Stimulated activated naive CD8-positive, alpha-beta T cell treated with anti-CD3 and anti-CD28 coated beads, Interleukin-15, amount 100 ng/mL, for 72 hours (primary cell): Measurements from ENCODE around the gene GAS2L2.
"Not testable (repeated sequence)": the region's sequence is repeated elsewhere in the genome, so short reads cannot be mapped to it uniquely, and the experiment has no call there.

ENCODE experiments used
- ATAC-seq: fragments of 150-1000 bp; cut with Tn5 transposase; 2 replicates; pipeline ENCODE4 v1.10.0; 2021; ENCODE audit warnings: mild to moderate bottlenecking, moderate library complexity
- DNase-seq, 2 donors: peaks; one replicate each; pipeline ENCODE4 v3.0.0; 2021 to 2022
- H3K27ac Mint-ChIP-seq, 2 donors: one replicate each; pipeline ENCODE4 v1.8.0; 2022; ENCODE audit warnings: mild to moderate bottlenecking in 2 of 2, mixed read lengths in 2 of 2, moderate library complexity in 2 of 2
- H3K27me3 Mint-ChIP-seq: one replicate; pipeline ENCODE4 v1.8.0; 2022; ENCODE audit warnings: mixed read lengths
- H3K4me1 Mint-ChIP-seq: one replicate; pipeline ENCODE4 v1.8.0; 2022; ENCODE audit warnings: mild to moderate bottlenecking, mixed read lengths
- H3K4me3 Mint-ChIP-seq, 2 donors: one replicate each; pipeline ENCODE4 v1.8.0; 2022; ENCODE audit warnings: mild to moderate bottlenecking in 2 of 2, mixed read lengths in 2 of 2, moderate library complexity in 1 of 2
- H3K9me3 Mint-ChIP-seq, 2 donors: one replicate each; pipeline ENCODE4 v1.8.0; 2022; ENCODE audit warnings: mixed read lengths in 2 of 2

The GAS2L2 gene

GRCh38 chr17:35708951-35709350 lies 44.1 kb downstream of the GAS2L2 start:
- Mint-ChIP-seq H3K4me1 (peaks cover 42% of the 10 kb centered on the region), H3K27me3 (no peaks in the 10 kb centered on the region), H3K27ac (no peak overlapping the region), H3K4me3 (no peak overlapping the region), H3K9me3 (no peaks in the 10 kb centered on the region)
- DNase-seq (no peak), ATAC-seq (no peak)

GRCh38 chr17:35708149-35708548 lies 44.9 kb downstream of the GAS2L2 start:
- H3K4me3 Mint-ChIP-seq: no peak overlapping the region
- no peaks in the 10 kb centered on the region for H3K9me3 Mint-ChIP-seq
- DNase-seq (no peak), ATAC-seq (no peak)
- H3K27ac Mint-ChIP-seq: no peak overlapping the region
- peaks cover 42% of the 10 kb centered on the region for H3K4me1 Mint-ChIP-seq
- no peaks in the 10 kb centered on the region for H3K27me3 Mint-ChIP-seq

GRCh38 chr17:35705705-35706104 lies 47.3 kb downstream of the GAS2L2 start:
- Mint-ChIP-seq H3K9me3 (peaks cover 0 to 7% of the 10 kb centered on the region in 2 donors), H3K27ac (no peak overlapping the region), H3K27me3 (no peaks in the 10 kb centered on the region), H3K4me1 (peaks cover 36% of the 10 kb centered on the region), H3K4me3 (no peak overlapping the region)
- DNase-seq (no peak), ATAC-seq (no peak)

- Mint-ChIP-seq H3K4me3 (no peak overlapping the region), H3K9me3 (peaks cover 0 to 7% of the 10 kb centered on the region in 2 donors), H3K27ac (no peak overlapping the region), H3K27me3 (no peaks in the 10 kb centered on the region), H3K4me1 (peaks cover 36% of the 10 kb centered on the region)
- ATAC-seq (no peak), DNase-seq (no peak)
Observed at GRCh38 chr17:35705230-35705629, 47.8 kb downstream of the GAS2L2 start.

GRCh38 chr17:35703308-35703707 lies 49.7 kb downstream of the GAS2L2 start:
- H3K27me3 Mint-ChIP-seq, H3K27ac Mint-ChIP-seq, ATAC-seq, H3K9me3 Mint-ChIP-seq, DNase-seq, H3K4me3 Mint-ChIP-seq: not testable (repeated sequence)
- H3K4me1 Mint-ChIP-seq: peaks cover 28% of the 10 kb centered on the region

- peaks cover 0 to 7% of the 10 kb centered on the region in 2 donors for H3K9me3 Mint-ChIP-seq
- H3K27me3 Mint-ChIP-seq: no peaks in the 10 kb centered on the region
- no peak overlapping the region for H3K4me3 Mint-ChIP-seq
- DNase-seq: no peak
- no peak for ATAC-seq
- no peak overlapping the region for H3K27ac Mint-ChIP-seq
- H3K4me1 Mint-ChIP-seq: peaks cover 12% of the 10 kb centered on the region
Observed at GRCh38 chr17:35701491-35701890, 51.5 kb downstream of the GAS2L2 start.

GRCh38 chr17:35700150-35700549 lies 52.9 kb downstream of the GAS2L2 start:
- ATAC-seq (no peak), DNase-seq (no peak)
- Mint-ChIP-seq H3K27ac (no peak overlapping the region), H3K9me3 (peaks cover 0 to 7% of the 10 kb centered on the region in 2 donors), H3K27me3 (no peaks in the 10 kb centered on the region), H3K4me3 (no peak overlapping the region), H3K4me1 (peaks cover 11% of the 10 kb centered on the region)

- ATAC-seq: no peak
- Mint-ChIP-seq H3K4me1 (no peaks in the 10 kb centered on the region), H3K27ac (no peak overlapping the region)
Observed at GRCh38 chr17:35698800-35699199, 54.2 kb downstream of the GAS2L2 start.

GRCh38 chr17:35695613-35696012 lies 57.4 kb downstream of the GAS2L2 start:
- Mint-ChIP-seq H3K27ac (no peak overlapping the region), H3K27me3 (no peaks in the 10 kb centered on the region), H3K4me1 (no peaks in the 10 kb centered on the region), H3K4me3 (no peak overlapping the region), H3K9me3 (no peaks in the 10 kb centered on the region)
- ATAC-seq (no peak), DNase-seq (no peak)

More at GRCh38 chr17:35698800-35699199, 54.2 kb downstream of the GAS2L2 start:
- H3K27me3 Mint-ChIP-seq: no peaks in the 10 kb centered on the region
- H3K4me3 Mint-ChIP-seq: no peak overlapping the region
- DNase-seq: no peak
- peaks cover 0 to 7% of the 10 kb centered on the region in 2 donors for H3K9me3 Mint-ChIP-seq

GRCh38 chr17:35694906-35695305 lies 58.1 kb downstream of the GAS2L2 start:
- H3K27me3 Mint-ChIP-seq: no peaks in the 10 kb centered on the region
- ATAC-seq: no peak
- no peak overlapping the region for H3K27ac Mint-ChIP-seq

More at GRCh38 chr17:35694906-35695305, 58.1 kb downstream of the GAS2L2 start:
- DNase-seq: no peak
- no peaks in the 10 kb centered on the region for H3K9me3 Mint-ChIP-seq
- H3K4me3 Mint-ChIP-seq: no peak overlapping the region
- H3K4me1 Mint-ChIP-seq: no peaks in the 10 kb centered on the region
